Activated T-cell treated with anti-CD3 and anti-CD28 coated beads, Interleukin-2, amount 50 U/mL, for 48 hours (primary cell): ENCODE data around the gene RPTOR.

Experiments used
- DNase-seq, 2 experiments: peaks; one replicate each; pipeline ENCODE4 v3.0.0-alpha.2; 2020

Gene RPTOR

GRCh38 chr17:80953471-80954315 is 409.1 kb downstream of the RPTOR start:
- DNase-seq, result no peak

- no peak for DNase-seq
Observed at GRCh38 chr17:80955078-80955477, 410.4 kb downstream of the RPTOR start.

- no peak for DNase-seq
Observed at GRCh38 chr17:80955671-80956280, 411.1 kb downstream of the RPTOR start.

- no peak for DNase-seq
Observed at GRCh38 chr17:80956321-80957190, 411.9 kb downstream of the RPTOR start.

- no peak for DNase-seq
Observed at GRCh38 chr17:80957461-80957941, 412.9 kb downstream of the RPTOR start.

GRCh38 chr17:80959330-80960036 is 414.8 kb downstream of the RPTOR start:
- DNase-seq, result no peak

- DNase-seq, result no peak
Observed at GRCh38 chr17:80960037-80960796, 415.6 kb downstream of the RPTOR start.

- DNase-seq, result no peak
Observed at GRCh38 chr17:80960797-80961452, 416.3 kb downstream of the RPTOR start.

GRCh38 chr17:80961541-80962330 is 417.1 kb downstream of the RPTOR start:
- no peak for DNase-seq

- DNase-seq, result no peak
Observed at GRCh38 chr17:80962356-80963329, 418.0 kb downstream of the RPTOR start.

GRCh38 chr17:80963812-80964543 is 419.3 kb downstream of the RPTOR start:
- DNase-seq, result no peak

GRCh38 chr17:80964544-80964856 is 419.9 kb downstream of the RPTOR start:
- DNase-seq, result no peak

GRCh38 chr17:80964859-80965580 is 420.4 kb downstream of the RPTOR start:
- no peak for DNase-seq

GRCh38 chr17:80965606-80966005 is 421.0 kb downstream of the RPTOR start:
- no peak for DNase-seq

GRCh38 chr17:80967404-80967872 is 422.8 kb downstream of the RPTOR start:
- DNase-seq, result no peak

- no peak for DNase-seq
Observed at GRCh38 chr17:80968602-80969029, 424.0 kb downstream of the RPTOR start.

GRCh38 chr17:80969030-80969673 is 424.5 kb downstream of the RPTOR start:
- no peak for DNase-seq
